MCF 10A (cell line): Measurements from ENCODE around the gene PTGES3L. TPM values are rescaled to one million over a fixed set of nuclear protein-coding genes. Genes with fewer than 3 reads are reported as not detected.

Experiments
- BruUV-seq: library from RNA; stranded (reverse); fragments of 400-500 nt; replicated peaks from 2 replicates; lab custom pipeline; 2021; lab: Mats Ljungman, UMichigan
- CTCF ChIA-PET: fragments of 300-600 bp; sonication (Branson Sonifier 250); formaldehyde crosslinking; extraction: SDS; loops from one replicate; lab custom pipeline; 2021; ENCODE audit warnings: antibody characterized with exemption, inconsistent platforms; lab: Yijun Ruan, JAX
- POLR2A ChIA-PET: fragments of 300-600, 350-650 bp; sonication (Branson Sonifier 250); formaldehyde crosslinking; extraction: SDS; loops from one replicate; lab custom pipeline; 2020; ENCODE audit warnings: antibody characterized with exemption, inconsistent platforms; lab: Yijun Ruan, JAX
- DNase-seq: peaks from one replicate; pipeline ENCODE4 v3.0.0-alpha.2; 2018; ENCODE audit not compliant: unreplicated experiment
- H3K27ac Mint-ChIP-seq: one replicate; pipeline ENCODE4 v1.8.0; 2022; ENCODE audit warnings: mild to moderate bottlenecking, low read depth, mixed read lengths; ENCODE audit not compliant: unreplicated experiment
- H3K27me3 Mint-ChIP-seq: one replicate; pipeline ENCODE4 v1.8.0; 2022; ENCODE audit warnings: mixed read lengths; ENCODE audit not compliant: insufficient read depth, unreplicated experiment
- H3K36me3 Mint-ChIP-seq: one replicate; pipeline ENCODE4 v1.8.0; 2022; ENCODE audit warnings: mild to moderate bottlenecking, moderate library complexity, mixed read lengths; ENCODE audit not compliant: insufficient read depth, unreplicated experiment
- H3K4me1 Mint-ChIP-seq: one replicate; pipeline ENCODE4 v1.8.0; 2022; ENCODE audit warnings: mixed read lengths; ENCODE audit not compliant: insufficient read depth, unreplicated experiment
- H3K4me3 Mint-ChIP-seq: one replicate; pipeline ENCODE4 v1.8.0; 2022; ENCODE audit warnings: mild to moderate bottlenecking, moderate library complexity, mixed read lengths; ENCODE audit not compliant: unreplicated experiment
- H3K9me3 Mint-ChIP-seq: one replicate; pipeline ENCODE4 v1.8.0; 2022; ENCODE audit warnings: mixed read lengths; ENCODE audit not compliant: unreplicated experiment
- intact Hi-C: fragments of 100-400 bp; cut with micrococcal nuclease; formaldehyde crosslinking; loops from 2 replicates; pipeline ENCODE4 v1.14.1; 2022
- total RNA-seq: library from RNA; stranded (reverse); gene quantifications from 2 replicates; pipeline ENCODE4 v1.2.3, GENCODE V29; 2022
- TF ChIP-seq, protein P1 (sequence below): fragments of 200-600 bp; IDR thresholded peaks from one replicate; pipeline ENCODE4 v1.8.0; 2022; ENCODE audit warnings: antibody characterized with exemption, mild to moderate bottlenecking; ENCODE audit not compliant: unreplicated experiment

PTGES3L gene
- total RNA-seq, 1 experiment from 2014 or later: 0.96 TPM

- BruUV-seq: TSS peak; percentile 6
- no peak overlapping the region for H3K27ac Mint-ChIP-seq
- no peak for DNase-seq
- no peaks in the 10 kb centered on the region for H3K9me3 Mint-ChIP-seq
- TF ChIP-seq, protein P1, sequence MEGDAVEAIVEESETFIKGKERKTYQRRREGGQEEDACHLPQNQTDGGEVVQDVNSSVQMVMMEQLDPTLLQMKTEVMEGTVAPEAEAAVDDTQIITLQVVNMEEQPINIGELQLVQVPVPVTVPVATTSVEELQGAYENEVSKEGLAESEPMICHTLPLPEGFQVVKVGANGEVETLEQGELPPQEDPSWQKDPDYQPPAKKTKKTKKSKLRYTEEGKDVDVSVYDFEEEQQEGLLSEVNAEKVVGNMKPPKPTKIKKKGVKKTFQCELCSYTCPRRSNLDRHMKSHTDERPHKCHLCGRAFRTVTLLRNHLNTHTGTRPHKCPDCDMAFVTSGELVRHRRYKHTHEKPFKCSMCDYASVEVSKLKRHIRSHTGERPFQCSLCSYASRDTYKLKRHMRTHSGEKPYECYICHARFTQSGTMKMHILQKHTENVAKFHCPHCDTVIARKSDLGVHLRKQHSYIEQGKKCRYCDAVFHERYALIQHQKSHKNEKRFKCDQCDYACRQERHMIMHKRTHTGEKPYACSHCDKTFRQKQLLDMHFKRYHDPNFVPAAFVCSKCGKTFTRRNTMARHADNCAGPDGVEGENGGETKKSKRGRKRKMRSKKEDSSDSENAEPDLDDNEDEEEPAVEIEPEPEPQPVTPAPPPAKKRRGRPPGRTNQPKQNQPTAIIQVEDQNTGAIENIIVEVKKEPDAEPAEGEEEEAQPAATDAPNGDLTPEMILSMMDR: no peak
- H3K4me1 Mint-ChIP-seq: peaks cover 20% of the 10 kb centered on the region
- intact Hi-C loops: loop anchor here (5.0 to 10.0 kb wide), 3 partner anchors 152 to 315 kb away; partner anchors contain the start of genes NBR1 and TMEM106A
- peak overlapping the region; percentile 91 for H3K4me3 Mint-ChIP-seq
- ChIA-PET POLR2A (interaction anchor here (0.6 to 5.9 kb wide), 7 partner anchors 13 to 368 kb away, joined by 3 to 58 read pairs (median 4); partner anchors contain the start of genes IFI35, NBR1 and RPL27), CTCF (no interaction called here)
- no peaks in the 10 kb centered on the region for H3K27me3 Mint-ChIP-seq
- H3K36me3 Mint-ChIP-seq: peaks cover 38% of the 10 kb centered on the region
Measured at GRCh38 chr17:43020030-43020621, 40.2 kb upstream of the PTGES3L start.

- H3K27ac Mint-ChIP-seq: no peak overlapping the region
- H3K27me3 Mint-ChIP-seq: no peaks in the 10 kb centered on the region
- DNase-seq: no peak
- TF ChIP-seq, protein P1: no peak
- POLR2A ChIA-PET: interaction anchor here (0.6 to 3.4 kb wide), 7 partner anchors 12 to 195 kb away, joined by 3 to 30 read pairs (median 3); partner anchors contain the start of genes BECN1, IFI35 and RPL27
- H3K4me3 Mint-ChIP-seq: peak overlapping the region; percentile 91
- H3K9me3 Mint-ChIP-seq: no peaks in the 10 kb centered on the region
- intact Hi-C loops: no loop called here
- CTCF ChIA-PET: interaction anchor here (0.6 to 1.7 kb wide), 2 partner anchors 12 to 1513 kb away, joined by 3 read pairs; partner anchors contain the start of gene IFI35
- no TSS peak for BruUV-seq
- H3K4me1 Mint-ChIP-seq: peaks cover 17% of the 10 kb centered on the region
- H3K36me3 Mint-ChIP-seq: peaks cover 45% of the 10 kb centered on the region
Measured at GRCh38 chr17:43019418-43019817, 39.5 kb upstream of the PTGES3L start.

GRCh38 chr17:43018932-43019331, 39.1 kb upstream of the PTGES3L start:
- Mint-ChIP-seq H3K27me3 (no peaks in the 10 kb centered on the region), H3K9me3 (no peaks in the 10 kb centered on the region), H3K4me3 (peak overlapping the region; percentile 91), H3K36me3 (peaks cover 49% of the 10 kb centered on the region), H3K27ac (no peak overlapping the region), H3K4me1 (peaks cover 14% of the 10 kb centered on the region)
- DNase-seq: no peak
- TF ChIP-seq, protein P1: no peak
- BruUV-seq: no TSS peak
- intact Hi-C loops: no loop called here
- ChIA-PET CTCF (interaction anchor here (0.6 to 1.7 kb wide), 3 partner anchors 12 to 1514 kb away, joined by 3 to 4 read pairs (median 3); partner anchors contain the start of gene IFI35), POLR2A (interaction anchor here (0.6 to 1.3 kb wide), 5 partner anchors 12 to 195 kb away, joined by 3 to 4 read pairs (median 3); partner anchors contain the start of genes BECN1 and RPL27)
